HEK293 (cell line): ENCODE results near the gene TMEM202.

ENCODE experiments used
- BCL11B ChIP-seq: fragments of 450-650 bp; formaldehyde crosslinking; IDR thresholded peaks from 2 replicates; pipeline ENCODE4 v1.5.1; 2016; ENCODE audit warnings: low read depth, missing biosample characterization, missing genetic modification characterization
- MZF1 ChIP-seq: fragments of 450-650 bp; formaldehyde crosslinking; IDR thresholded peaks from 2 replicates; pipeline ENCODE4 v1.5.1; 2017; ENCODE audit warnings: missing biosample characterization, missing genetic modification characterization, borderline replicate concordance
- REPIN1 ChIP-seq: fragments of 450-650 bp; formaldehyde crosslinking; IDR thresholded peaks from 2 replicates; pipeline ENCODE4 v1.5.1; 2017; ENCODE audit warnings: missing biosample characterization, missing genetic modification characterization, low read depth
- SCRT2 ChIP-seq: fragments of 450-650 bp; formaldehyde crosslinking; IDR thresholded peaks from 2 replicates; pipeline ENCODE4 v1.5.1; 2016; ENCODE audit warnings: missing biosample characterization, missing genetic modification characterization
- SP7 ChIP-seq: fragments of 450-650 bp; formaldehyde crosslinking; IDR thresholded peaks from 2 replicates; pipeline ENCODE4 v1.5.1; 2016; ENCODE audit warnings: missing biosample characterization, missing genetic modification characterization
- ZBTB20 ChIP-seq: fragments of 450-650 bp; formaldehyde crosslinking; IDR thresholded peaks from 2 replicates; pipeline ENCODE4 v1.5.1; 2016; ENCODE audit warnings: missing biosample characterization, missing genetic modification characterization
- ZFP3 ChIP-seq: fragments of 450-650 bp; formaldehyde crosslinking; IDR thresholded peaks from 2 replicates; pipeline ENCODE4 v1.5.1; 2016; ENCODE audit warnings: low read depth, missing biosample characterization, missing genetic modification characterization
- ZNF121 ChIP-seq: fragments of 450-650 bp; formaldehyde crosslinking; IDR thresholded peaks from 2 replicates; pipeline ENCODE4 v1.5.1; 2016; ENCODE audit warnings: missing biosample characterization, missing genetic modification characterization
- ZNF138 ChIP-seq: fragments of 450-650 bp; formaldehyde crosslinking; IDR thresholded peaks from 2 replicates; pipeline ENCODE4 v1.5.1; 2016; ENCODE audit warnings: missing biosample characterization, missing genetic modification characterization, borderline replicate concordance
- ZNF140 ChIP-seq: fragments of 450-650 bp; formaldehyde crosslinking; IDR thresholded peaks from 2 replicates; pipeline ENCODE4 v1.5.1; 2016; ENCODE audit warnings: missing biosample characterization, missing genetic modification characterization
- ZNF211 ChIP-seq: fragments of 450-650 bp; formaldehyde crosslinking; IDR thresholded peaks from 2 replicates; pipeline ENCODE4 v1.5.1; 2016; ENCODE audit warnings: low read depth, missing biosample characterization, missing genetic modification characterization
- ZNF239 ChIP-seq: fragments of 450-650 bp; formaldehyde crosslinking; IDR thresholded peaks from 2 replicates; pipeline ENCODE4 v1.5.1; 2016; ENCODE audit warnings: missing biosample characterization, missing genetic modification characterization
- ZNF248 ChIP-seq: fragments of 450-650 bp; formaldehyde crosslinking; IDR thresholded peaks from 2 replicates; pipeline ENCODE4 v1.5.1; 2017; ENCODE audit warnings: missing biosample characterization, missing genetic modification characterization
- ZNF354C ChIP-seq: fragments of 450-650 bp; formaldehyde crosslinking; IDR thresholded peaks from 2 replicates; pipeline ENCODE4 v1.5.1; 2016; ENCODE audit warnings: missing biosample characterization, missing genetic modification characterization, low read depth, borderline replicate concordance
- ZNF391 ChIP-seq: fragments of 450-650 bp; formaldehyde crosslinking; IDR thresholded peaks from 2 replicates; pipeline ENCODE4 v1.5.1; 2016; ENCODE audit warnings: low read depth, missing biosample characterization, missing genetic modification characterization, borderline replicate concordance
- ZNF404 ChIP-seq: fragments of 450-650 bp; formaldehyde crosslinking; IDR thresholded peaks from 2 replicates; pipeline ENCODE4 v1.5.1; 2017; ENCODE audit warnings: missing biosample characterization, missing genetic modification characterization
- ZNF624 ChIP-seq: fragments of 450-650 bp; formaldehyde crosslinking; IDR thresholded peaks from 2 replicates; pipeline ENCODE4 v1.5.1; 2017; ENCODE audit warnings: missing biosample characterization, missing genetic modification characterization
- ZNF664 ChIP-seq: fragments of 450-650 bp; formaldehyde crosslinking; IDR thresholded peaks from 2 replicates; pipeline ENCODE4 v1.5.1; 2016; ENCODE audit warnings: missing biosample characterization, missing genetic modification characterization
- ZNF747 ChIP-seq: fragments of 450-650 bp; formaldehyde crosslinking; IDR thresholded peaks from 2 replicates; pipeline ENCODE4 v1.5.1; 2016; ENCODE audit warnings: missing biosample characterization, missing genetic modification characterization
- ZNF76 ChIP-seq: fragments of 450-650 bp; formaldehyde crosslinking; IDR thresholded peaks from 2 replicates; pipeline ENCODE4; 2016; ENCODE audit warnings: low read depth, missing biosample characterization, missing genetic modification characterization, borderline replicate concordance
- ZNF837 ChIP-seq: fragments of 450-650 bp; formaldehyde crosslinking; IDR thresholded peaks from 2 replicates; pipeline ENCODE4 v1.5.1; 2016; ENCODE audit warnings: missing biosample characterization, missing genetic modification characterization
- TF ChIP-seq, protein P1 (sequence below): fragments of 450-650 bp; formaldehyde crosslinking; IDR thresholded peaks from 2 replicates; pipeline ENCODE4 v1.5.1; 2016; ENCODE audit warnings: missing biosample characterization, missing genetic modification characterization, borderline replicate concordance
- TF ChIP-seq, protein P2 (sequence below): fragments of 450-650 bp; formaldehyde crosslinking; IDR thresholded peaks from 2 replicates; pipeline ENCODE4 v1.5.1; 2016; ENCODE audit warnings: missing biosample characterization, missing genetic modification characterization
- TF ChIP-seq, protein P3 (sequence below): fragments of 450-650 bp; formaldehyde crosslinking; IDR thresholded peaks from 2 replicates; pipeline ENCODE4 v1.5.1; 2016; ENCODE audit warnings: missing biosample characterization, missing genetic modification characterization
- TF ChIP-seq, protein P4 (sequence below): fragments of 450-650 bp; formaldehyde crosslinking; IDR thresholded peaks from 2 replicates; pipeline ENCODE4 v1.5.1; 2016; ENCODE audit warnings: missing biosample characterization, missing genetic modification characterization
- TF ChIP-seq, protein P5 (sequence below): fragments of 450-650 bp; IDR thresholded peaks from 2 replicates; pipeline ENCODE4 v1.5.1; 2018; ENCODE audit warnings: missing biosample characterization, missing genetic modification characterization
- TF ChIP-seq, protein P6 (sequence below): fragments of 450-650 bp; formaldehyde crosslinking; IDR thresholded peaks from 2 replicates; pipeline ENCODE4 v1.5.1; 2017; ENCODE audit warnings: missing biosample characterization, mild to moderate bottlenecking, missing genetic modification characterization, moderate library complexity

TMEM202 gene

DNA sequence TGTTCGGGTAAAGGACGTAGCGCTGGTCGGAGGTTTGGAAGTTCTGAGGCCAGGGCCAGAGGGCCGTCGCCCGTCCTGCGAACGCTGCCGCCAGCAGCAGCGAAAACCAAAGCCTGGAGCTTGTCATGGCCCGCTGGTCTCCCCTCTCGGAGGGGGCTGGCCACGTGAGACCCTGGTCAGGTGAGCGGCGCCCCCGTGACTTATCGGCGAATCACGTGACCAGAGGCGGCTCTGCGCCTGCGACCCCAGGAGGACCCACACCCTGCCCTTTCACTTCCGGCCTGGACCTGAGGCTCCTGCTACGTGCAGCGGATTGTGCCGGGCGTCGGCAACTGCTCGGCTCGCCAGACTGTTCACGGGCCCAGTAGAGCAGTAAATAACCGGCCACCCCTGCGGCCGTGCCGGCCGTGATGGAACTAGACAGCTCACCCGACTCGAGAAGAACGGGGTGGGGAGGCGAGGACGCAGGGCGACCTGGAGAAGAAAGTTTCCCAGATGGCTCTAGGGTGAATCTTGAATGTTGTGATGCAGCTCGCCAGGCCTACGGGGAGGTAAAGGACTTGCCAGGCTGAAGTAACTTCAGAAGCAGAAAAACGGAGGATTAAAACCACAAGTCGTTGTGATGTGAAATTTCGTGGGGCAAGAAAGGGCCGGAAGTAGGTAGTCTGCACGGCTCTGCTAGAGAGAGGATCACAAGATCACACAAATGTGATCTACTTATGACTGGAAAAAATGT lies 22.1 kb upstream of the TMEM202 start, which contains the start of gene HEXA (continued):
- TF ChIP-seq, protein P1, sequence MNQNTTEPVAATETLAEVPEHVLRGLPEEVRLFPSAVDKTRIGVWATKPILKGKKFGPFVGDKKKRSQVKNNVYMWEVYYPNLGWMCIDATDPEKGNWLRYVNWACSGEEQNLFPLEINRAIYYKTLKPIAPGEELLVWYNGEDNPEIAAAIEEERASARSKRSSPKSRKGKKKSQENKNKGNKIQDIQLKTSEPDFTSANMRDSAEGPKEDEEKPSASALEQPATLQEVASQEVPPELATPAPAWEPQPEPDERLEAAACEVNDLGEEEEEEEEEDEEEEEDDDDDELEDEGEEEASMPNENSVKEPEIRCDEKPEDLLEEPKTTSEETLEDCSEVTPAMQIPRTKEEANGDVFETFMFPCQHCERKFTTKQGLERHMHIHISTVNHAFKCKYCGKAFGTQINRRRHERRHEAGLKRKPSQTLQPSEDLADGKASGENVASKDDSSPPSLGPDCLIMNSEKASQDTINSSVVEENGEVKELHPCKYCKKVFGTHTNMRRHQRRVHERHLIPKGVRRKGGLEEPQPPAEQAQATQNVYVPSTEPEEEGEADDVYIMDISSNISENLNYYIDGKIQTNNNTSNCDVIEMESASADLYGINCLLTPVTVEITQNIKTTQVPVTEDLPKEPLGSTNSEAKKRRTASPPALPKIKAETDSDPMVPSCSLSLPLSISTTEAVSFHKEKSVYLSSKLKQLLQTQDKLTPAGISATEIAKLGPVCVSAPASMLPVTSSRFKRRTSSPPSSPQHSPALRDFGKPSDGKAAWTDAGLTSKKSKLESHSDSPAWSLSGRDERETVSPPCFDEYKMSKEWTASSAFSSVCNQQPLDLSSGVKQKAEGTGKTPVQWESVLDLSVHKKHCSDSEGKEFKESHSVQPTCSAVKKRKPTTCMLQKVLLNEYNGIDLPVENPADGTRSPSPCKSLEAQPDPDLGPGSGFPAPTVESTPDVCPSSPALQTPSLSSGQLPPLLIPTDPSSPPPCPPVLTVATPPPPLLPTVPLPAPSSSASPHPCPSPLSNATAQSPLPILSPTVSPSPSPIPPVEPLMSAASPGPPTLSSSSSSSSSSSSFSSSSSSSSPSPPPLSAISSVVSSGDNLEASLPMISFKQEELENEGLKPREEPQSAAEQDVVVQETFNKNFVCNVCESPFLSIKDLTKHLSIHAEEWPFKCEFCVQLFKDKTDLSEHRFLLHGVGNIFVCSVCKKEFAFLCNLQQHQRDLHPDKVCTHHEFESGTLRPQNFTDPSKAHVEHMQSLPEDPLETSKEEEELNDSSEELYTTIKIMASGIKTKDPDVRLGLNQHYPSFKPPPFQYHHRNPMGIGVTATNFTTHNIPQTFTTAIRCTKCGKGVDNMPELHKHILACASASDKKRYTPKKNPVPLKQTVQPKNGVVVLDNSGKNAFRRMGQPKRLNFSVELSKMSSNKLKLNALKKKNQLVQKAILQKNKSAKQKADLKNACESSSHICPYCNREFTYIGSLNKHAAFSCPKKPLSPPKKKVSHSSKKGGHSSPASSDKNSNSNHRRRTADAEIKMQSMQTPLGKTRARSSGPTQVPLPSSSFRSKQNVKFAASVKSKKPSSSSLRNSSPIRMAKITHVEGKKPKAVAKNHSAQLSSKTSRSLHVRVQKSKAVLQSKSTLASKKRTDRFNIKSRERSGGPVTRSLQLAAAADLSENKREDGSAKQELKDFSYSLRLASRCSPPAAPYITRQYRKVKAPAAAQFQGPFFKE (tag by site-specific recombination): peak; percentile 87
- TF ChIP-seq BCL11B (tag by site-specific recombination) (peak; percentile 76; the same call in 1 of the 2 replicates), ZNF354C (tag by site-specific recombination) (0 out of 2 replicates have a peak, but pooled peaks have one; percentile 51), ZNF140 (no peak), ZNF837 (tag by site-specific recombination) (no peak), ZNF239 (tag by site-specific recombination) (peak; percentile 84; the same call in 1 of the 2 replicates), REPIN1 (tag by site-specific recombination) (no peak), ZNF138 (tag by site-specific recombination) (no peak), SP7 (peak; percentile 98), SCRT2 (peak; percentile 78), ZNF248 (no peak), ZNF624 (tag by site-specific recombination) (no peak), ZNF747 (0 out of 2 replicates have a peak, but pooled peaks have one; percentile 14), ZNF211 (tag by site-specific recombination) (no peak), ZFP3 (tag by site-specific recombination) (no peak), ZNF664 (tag by site-specific recombination) (peak; percentile 86), ZNF76 (tag by site-specific recombination) (peak; percentile 90), ZNF391 (tag by site-specific recombination) (peak; percentile 99), MZF1 (no peak), ZNF121 (tag by site-specific recombination) (peak; percentile 92), ZBTB20 (tag by site-specific recombination) (peak; percentile 60; the same call in 1 of the 2 replicates), ZNF404 (no peak)
- TF ChIP-seq, protein P2, sequence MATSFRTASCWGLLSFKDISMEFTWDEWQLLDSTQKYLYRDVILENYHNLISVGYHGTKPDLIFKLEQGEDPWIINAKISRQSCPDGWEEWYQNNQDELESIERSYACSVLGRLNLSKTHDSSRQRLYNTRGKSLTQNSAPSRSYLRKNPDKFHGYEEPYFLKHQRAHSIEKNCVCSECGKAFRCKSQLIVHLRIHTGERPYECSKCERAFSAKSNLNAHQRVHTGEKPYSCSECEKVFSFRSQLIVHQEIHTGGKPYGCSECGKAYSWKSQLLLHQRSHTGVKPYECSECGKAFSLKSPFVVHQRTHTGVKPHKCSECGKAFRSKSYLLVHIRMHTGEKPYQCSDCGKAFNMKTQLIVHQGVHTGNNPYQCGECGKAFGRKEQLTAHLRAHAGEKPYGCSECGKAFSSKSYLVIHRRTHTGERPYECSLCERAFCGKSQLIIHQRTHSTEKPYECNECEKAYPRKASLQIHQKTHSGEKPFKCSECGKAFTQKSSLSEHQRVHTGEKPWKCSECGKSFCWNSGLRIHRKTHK (tag by site-specific recombination): no peak
- TF ChIP-seq, protein P3, sequence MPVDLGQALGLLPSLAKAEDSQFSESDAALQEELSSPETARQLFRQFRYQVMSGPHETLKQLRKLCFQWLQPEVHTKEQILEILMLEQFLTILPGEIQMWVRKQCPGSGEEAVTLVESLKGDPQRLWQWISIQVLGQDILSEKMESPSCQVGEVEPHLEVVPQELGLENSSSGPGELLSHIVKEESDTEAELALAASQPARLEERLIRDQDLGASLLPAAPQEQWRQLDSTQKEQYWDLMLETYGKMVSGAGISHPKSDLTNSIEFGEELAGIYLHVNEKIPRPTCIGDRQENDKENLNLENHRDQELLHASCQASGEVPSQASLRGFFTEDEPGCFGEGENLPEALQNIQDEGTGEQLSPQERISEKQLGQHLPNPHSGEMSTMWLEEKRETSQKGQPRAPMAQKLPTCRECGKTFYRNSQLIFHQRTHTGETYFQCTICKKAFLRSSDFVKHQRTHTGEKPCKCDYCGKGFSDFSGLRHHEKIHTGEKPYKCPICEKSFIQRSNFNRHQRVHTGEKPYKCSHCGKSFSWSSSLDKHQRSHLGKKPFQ (tag by site-specific recombination): peak; percentile 46
- TF ChIP-seq, protein P4, sequence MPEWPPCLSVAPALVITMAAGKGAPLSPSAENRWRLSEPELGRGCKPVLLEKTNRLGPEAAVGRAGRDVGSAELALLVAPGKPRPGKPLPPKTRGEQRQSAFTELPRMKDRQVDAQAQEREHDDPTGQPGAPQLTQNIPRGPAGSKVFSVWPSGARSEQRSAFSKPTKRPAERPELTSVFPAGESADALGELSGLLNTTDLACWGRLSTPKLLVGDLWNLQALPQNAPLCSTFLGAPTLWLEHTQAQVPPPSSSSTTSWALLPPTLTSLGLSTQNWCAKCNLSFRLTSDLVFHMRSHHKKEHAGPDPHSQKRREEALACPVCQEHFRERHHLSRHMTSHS (tag by site-specific recombination): peak; percentile 87
- TF ChIP-seq, protein P5, sequence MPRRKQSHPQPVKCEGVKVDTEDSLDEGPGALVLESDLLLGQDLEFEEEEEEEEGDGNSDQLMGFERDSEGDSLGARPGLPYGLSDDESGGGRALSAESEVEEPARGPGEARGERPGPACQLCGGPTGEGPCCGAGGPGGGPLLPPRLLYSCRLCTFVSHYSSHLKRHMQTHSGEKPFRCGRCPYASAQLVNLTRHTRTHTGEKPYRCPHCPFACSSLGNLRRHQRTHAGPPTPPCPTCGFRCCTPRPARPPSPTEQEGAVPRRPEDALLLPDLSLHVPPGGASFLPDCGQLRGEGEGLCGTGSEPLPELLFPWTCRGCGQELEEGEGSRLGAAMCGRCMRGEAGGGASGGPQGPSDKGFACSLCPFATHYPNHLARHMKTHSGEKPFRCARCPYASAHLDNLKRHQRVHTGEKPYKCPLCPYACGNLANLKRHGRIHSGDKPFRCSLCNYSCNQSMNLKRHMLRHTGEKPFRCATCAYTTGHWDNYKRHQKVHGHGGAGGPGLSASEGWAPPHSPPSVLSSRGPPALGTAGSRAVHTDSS (tag by site-specific recombination): no peak; the same call in 1 of the 2 replicates
- TF ChIP-seq, protein P6, sequence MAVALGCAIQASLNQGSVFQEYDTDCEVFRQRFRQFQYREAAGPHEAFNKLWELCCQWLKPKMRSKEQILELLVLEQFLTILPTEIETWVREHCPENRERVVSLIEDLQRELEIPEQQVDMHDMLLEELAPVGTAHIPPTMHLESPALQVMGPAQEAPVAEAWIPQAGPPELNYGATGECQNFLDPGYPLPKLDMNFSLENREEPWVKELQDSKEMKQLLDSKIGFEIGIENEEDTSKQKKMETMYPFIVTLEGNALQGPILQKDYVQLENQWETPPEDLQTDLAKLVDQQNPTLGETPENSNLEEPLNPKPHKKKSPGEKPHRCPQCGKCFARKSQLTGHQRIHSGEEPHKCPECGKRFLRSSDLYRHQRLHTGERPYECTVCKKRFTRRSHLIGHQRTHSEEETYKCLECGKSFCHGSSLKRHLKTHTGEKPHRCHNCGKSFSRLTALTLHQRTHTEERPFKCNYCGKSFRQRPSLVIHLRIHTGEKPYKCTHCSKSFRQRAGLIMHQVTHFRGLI (tag by site-specific recombination): peak; percentile 53
